PC-9 (cell line): Measurements from ENCODE around the gene CSK.

Source experiments
- CTCF ChIP-seq: fragments of 200-600 bp; sonication (generic); conservative IDR thresholded peaks from 2 replicates; pipeline ENCODE4 v1.6.1; 2017; ENCODE audit warnings: mixed run types, antibody characterized with exemption, mild to moderate bottlenecking, moderate library complexity
- EZH2 ChIP-seq: fragments of 200-600 bp; sonication (generic); IDR thresholded peaks from 2 replicates; pipeline ENCODE4 v1.8.0; 2017; ENCODE audit warnings: antibody characterized with exemption, low read depth

- TF ChIP-seq EZH2 (no peak), CTCF (no peak; the same call in 1 of the 2 replicates)
Measured at GRCh38 chr15:74809242-74809641, 27.4 kb downstream of the CSK start.
